Activated CD8-positive, alpha-beta memory T cell treated with anti-CD3 and anti-CD28 coated beads for 48 hours (primary cell): ENCODE measurements around the gene PREX1.

Experiments
- DNase-seq, 3 experiments: peaks; one replicate each; pipeline ENCODE4 v3.0.0-alpha.2; 2020; ENCODE audit warnings: low read depth in 2 of 3, low spot score in 2 of 3

PREX1 gene

DNA sequence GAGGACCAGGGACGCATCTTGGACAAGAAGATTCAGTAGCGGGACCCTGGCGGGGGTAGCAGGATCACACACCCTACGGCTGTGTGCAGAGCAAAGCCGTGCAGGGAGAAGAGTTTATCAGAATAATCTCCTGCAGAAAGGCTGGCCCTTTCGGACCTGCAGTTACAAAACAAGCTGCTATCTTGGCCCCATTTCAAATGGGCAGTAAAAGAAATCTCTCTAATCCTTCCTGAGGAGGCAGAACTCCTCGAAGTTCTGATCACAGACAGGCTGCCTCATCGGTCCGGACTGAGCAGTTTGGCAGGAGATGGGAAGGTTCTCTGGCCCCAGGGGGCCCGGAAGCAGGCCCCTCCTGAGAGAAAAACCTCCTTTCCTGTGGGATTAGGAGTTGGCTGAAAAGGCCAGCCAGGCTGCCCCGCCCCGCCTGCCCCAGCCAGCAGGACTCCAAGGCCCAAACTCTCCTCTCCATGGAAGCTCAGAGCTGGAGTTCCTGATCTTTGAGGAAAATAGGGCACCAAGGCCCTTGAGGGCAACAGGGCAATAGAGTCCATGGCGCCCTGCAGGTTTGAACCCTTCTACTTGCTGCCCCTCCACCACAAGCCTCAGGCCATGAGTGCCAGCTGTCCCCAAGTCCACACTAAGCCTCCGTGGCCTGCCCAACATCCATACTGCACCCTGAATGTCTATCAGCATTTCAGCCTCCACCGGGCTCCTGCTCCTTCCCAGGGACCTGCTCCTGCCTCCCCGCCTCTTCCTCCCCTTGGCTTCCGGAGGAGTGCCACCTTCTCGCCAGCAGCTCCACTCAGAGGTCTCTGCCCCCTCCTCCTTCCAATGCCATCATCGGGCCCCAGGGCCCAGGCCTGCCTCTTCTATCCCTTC is 141.3 kb downstream of the PREX1 start:
- no peak for DNase-seq

DNA sequence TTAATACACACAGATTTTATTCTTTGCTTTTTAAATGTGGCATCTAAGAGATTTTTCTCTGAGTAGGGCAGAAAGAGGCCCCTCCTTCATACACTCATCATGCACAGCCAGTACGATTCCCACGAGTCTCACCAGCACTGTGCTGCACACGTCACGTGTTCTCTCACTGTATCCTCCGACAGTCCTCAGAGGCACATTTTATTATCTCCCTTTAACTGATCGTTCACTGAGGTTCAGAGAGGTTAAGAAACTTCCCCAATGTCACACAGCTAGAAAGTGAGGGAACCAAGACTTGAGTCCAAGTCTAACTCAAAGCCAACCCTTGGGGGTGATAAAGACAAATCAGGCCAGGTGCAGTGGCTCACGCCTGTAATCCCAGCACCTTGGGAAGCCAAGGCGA is 142.5 kb downstream of the PREX1 start:
- no peak for DNase-seq

DNA sequence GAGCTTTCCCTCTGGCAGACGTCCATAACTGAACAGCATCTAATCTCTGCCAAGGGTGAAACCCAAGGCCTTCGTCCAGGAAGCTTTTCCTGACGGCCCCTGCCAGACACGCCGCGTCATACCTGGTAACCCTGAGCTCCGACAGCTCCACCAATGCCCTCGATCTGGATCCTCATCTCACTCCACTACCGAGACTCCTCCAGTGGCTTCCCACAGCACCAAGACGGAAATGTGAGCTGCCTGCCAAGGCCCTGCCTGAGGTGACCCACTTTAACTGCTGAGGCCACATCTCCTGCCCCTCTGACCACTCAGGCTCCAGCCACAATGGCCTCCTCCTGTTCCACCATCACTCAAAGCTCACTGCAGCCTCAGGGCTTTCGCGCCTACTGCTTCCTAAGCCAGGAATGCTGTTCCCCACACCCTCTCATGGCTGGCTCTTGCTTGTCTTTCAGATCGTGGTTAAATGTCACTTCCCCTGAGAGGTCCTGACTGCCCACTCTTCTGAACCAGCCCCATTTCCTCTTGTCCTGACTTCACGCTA is 143.2 kb downstream of the PREX1 start:
- no peak for DNase-seq

DNA sequence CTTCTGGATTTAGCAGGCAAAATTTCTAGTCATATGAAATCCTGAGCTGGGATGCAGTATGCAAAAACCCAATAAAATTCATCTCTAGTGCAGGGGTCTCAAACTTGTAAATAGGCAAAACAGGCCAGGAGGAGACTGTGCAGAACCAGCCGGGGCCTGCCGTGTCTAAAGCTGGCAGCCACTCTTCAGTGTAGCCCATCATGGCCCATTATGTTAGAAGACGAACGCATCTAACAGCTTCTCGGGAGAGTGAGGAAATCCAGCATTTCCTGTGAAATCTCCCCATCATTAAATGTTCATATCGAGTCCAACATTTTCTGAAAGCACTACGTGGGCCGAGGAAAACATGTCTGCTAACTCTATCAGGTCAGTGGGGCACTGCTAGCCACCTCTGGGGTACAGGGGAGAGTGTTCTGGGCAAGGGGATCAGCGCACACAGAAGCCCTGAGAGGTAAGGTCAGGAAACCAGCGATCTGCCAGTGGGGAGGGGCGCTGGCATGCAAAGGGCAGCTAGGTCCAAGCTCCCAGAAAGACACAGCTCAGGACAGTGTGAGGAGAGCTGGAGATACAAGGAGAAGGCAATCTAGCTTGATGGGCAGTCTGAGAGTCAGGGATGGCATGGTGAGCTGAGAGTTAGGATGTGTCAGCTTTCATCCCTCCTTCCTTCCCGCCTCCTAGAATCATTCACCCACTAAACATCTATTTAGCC is 144.2 kb downstream of the PREX1 start:
- no peak for DNase-seq

DNA sequence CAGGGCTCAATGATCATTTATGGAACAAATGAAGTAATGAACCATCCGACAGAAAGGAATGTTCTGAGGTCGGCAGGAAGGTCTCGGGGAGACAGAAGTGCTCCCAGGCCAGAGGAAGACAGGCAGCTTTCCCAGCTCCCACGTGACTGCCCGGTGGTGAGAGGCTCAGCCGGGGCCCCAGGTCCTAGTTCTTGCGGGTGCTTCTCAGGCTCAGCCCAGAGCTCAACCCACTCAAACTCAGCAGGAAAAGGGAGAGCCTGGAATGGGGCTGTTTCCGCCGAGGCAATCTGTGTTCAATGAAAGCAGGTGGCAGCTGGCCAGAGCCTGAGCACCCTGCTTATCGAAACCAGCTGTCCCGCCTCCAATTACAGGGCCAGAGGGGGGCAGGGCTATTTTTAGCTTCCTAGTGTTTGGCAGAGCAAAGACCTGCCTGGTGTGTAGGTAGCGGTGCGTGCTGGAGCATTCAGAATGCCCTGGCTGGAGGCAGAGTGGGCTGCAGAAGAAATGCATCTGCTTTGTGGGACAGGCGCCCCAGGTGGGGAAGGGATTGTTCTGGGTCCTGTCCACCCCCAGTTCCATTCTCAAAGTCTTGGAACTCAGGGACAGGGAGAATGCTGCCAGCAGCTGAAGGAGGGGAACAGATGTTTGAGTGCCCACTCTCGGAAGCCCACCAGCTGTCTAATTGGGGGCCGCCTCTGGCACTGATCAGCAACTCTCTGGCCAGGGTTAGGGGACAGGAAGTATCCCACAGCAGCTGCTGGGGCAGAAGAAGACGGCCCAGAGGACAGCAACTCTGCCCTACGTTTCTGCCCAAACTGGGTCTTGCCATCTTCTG is 145.1 kb downstream of the PREX1 start:
- DNase-seq, result no peak

DNA sequence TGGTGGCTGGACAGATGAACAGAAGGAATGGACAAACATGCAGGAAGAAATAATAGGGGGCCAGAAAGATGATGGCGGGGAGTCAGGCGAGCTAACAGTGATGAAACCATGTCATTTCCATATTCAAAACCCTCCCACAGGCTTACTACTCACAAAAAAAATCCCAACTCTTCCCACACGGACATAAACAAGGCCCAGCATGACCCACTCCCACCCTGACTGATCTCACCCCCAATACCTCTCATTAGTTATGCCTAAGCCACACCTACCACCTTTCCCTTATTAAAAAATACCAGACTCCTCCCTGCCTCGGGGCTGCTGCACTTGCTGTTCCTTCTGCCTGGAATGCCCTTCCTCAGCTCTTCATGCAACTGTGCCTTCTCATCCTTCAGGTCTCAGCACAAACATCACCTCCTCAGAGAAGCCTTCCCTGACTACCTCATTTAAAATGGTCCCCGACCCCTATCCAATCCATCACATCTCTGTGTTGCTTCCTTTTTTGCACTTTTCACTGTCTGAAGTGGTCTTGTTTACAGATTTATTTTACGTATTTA is 145.8 kb downstream of the PREX1 start:
- DNase-seq, result no peak

DNA sequence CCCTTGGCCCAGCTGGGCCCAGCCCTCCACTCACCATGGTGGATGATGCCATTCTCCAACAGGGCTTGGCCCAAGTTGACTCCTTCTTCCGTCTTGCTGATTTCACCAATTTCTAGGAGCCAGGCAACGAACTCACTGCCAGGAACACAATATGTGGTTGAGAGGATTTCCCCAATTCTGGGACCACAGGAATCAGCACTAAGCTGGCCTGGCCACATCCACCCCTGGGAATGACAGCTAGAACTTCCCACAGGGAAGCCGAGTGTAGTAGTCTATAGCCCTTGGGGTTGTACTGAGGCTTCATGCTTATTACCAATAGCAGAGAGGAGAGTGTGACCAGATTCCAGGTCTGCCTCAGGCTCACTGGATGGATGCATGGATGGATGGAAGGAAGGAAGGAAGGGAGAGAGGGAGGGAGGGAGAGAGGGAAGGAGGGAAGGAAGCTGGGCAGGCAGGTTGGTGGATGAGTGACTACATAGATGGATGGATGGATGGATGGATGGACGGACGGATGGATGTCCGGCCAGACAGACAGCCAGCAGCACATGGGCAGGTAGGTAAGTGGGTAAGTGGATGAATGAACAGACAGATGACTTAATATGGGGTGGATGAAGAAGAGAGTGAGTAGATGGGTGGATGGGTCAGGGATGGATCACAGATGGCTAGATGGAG is 146.5 kb downstream of the PREX1 start:
- no peak for DNase-seq

DNA sequence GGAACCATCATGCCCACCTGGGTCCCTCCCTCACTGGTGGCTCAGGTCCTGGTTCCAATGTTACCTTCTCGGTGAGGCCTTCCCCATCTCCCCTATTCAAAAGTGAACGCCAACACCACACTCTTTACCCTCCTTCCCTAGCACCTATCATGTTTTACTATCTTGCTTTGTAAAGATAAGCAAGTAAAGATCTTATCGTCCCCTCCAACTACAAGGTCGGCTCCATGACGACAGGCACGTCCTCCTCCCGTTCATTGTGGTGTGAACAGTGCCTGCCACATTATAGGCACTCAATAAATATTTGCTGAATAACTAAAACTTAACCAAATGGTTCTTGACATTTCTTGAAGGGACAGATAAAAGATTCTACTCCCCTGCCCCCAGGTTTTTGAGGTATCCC is 147.1 kb downstream of the PREX1 start:
- DNase-seq, result no peak

DNA sequence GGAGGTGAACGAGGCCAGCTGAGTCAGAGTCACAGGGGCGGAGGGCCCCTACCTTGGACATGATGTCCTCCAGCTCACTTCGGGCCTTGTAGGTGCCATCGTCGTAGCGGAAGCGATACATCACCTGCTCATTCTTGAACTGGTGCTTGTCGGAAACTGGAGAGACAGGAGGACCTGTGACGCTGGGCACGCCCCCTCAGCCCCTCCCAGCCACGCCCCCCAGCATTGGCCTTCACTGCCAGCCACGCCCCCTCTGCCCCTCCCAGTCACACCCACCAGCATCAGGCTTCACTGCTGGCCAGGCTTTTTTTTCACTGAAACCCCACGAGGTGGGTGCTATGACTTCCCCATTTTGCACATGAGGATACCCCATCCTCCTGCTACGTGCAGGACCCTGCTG is 148.2 kb downstream of the PREX1 start:
- DNase-seq, result no peak

DNA sequence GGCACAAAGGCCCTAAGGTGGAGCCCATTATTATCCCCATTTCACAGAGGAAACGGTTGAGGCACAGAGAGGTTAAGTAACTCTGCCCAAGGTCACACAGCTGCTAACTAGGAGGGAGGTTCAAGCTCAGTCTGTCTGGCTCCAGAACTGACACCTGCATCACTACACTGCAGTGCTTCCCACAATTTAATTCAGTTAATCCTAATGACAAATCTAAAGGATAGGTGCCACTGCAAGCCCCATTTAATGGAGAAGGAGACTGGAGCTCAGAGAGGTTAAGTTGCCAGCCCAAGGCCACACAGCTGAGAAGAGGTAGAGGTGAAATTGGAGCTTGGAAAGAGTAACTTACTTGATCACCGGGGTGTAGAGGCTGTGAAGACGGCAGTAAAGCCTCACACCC is 148.8 kb downstream of the PREX1 start:
- no peak for DNase-seq

DNA sequence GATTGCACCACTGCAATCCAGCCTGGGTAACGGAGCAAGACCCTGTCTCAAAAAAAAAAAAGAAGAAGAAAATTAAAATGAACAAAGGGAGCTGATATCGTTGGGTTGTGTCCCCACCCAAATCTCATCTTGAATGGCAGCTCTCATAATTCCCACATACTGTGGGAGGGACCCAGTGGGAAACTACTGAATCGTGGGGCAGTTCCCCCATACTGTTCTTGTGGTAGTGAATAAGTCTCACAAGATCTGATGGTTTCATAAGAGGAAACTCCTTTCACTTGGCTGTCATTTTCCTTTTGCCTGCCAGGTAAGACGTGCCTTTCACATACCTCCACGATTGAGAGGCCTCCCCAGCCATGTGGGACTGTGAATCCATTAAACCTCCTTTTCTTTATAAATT is 149.4 kb downstream of the PREX1 start:
- no peak for DNase-seq

DNA sequence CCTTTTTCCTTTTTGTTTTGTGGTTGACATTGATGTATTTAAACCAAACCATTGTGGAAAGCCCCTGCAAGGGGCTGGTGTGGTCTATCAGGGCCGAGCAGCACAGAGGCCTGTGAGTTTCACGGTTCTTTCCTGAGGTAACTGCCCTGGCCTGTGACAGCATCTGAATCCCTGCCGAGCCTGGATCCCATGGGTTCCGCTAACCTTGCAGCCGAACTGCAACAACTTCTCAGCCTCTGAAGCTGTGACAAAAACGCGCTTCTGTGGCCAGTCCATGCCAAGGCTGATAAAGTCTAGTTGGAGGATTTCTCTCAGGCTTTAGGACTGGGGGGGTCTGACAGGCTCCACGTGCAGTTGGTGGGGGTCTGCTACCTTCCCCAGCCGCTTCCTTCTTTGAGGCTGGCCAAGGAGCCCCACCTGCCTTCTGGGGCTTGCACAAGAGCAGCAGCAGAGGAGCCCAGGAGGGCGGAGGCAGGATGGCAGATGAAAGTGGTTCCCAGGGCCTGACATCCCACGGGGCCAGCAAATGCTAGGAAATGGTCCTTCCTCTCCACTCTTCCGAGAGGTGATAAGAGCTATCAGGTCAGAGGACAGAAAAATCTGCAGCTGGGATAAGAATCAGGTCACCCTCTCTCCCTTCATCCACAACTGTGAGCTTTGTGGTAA is 150.9 kb downstream of the PREX1 start:
- DNase-seq, result no peak

DNA sequence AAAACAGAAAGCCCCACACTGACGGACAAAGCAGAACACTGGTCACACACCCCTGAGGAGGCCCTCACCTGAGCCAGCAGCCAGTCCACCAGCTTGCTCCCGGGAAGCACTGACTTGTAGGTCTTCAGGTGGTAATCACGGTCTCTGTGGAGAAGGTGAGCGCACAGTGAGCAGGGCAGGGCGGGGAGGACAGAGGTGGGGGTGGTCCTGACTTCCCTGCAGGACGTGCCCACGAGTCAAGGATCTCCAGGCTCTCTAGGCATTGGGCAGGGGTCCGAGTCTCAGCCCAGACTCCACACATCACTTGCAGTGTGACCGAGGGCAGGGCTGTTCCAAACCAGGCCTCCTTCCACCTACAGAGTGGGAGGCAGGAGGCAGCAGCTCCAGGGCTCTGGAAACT is 151.7 kb downstream of the PREX1 start:
- no peak for DNase-seq

DNA sequence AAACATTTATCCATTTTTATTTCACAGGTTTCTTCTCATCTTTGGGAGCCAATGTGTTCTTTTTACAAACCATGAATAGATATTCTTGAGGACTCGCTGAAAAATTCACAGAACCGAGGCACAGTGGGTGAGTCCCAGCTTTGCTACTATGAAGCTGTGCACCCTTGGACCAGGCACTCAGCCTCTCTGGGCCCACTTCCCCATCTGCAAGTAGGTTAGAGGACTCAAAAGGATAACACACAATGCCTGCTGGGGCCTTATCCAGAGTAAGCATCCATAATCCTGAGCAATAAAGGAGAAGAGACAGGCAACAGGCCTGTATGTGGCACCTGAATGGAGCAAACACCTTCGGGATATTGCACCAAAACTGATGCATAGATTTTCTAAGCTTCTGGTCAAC is 153.3 kb downstream of the PREX1 start:
- no peak for DNase-seq

DNA sequence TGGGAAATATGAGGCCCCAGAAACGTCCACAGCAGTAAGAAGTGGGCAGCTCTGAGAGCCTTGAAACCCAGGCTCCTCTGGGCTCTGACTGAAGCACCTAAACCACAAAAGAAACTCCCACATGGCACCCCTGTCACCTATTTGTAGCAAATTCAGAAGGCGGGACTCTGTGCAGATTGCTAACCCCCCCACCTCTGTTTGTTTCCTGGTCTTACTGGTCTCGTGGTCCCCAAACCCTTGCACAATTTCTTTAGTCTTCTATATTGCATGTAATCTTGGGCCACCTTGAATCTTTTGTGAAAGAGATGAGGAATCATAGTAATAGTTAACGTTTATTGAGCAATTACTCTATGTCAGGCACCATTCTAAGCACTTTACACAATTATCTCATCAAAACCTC is 154.3 kb downstream of the PREX1 start:
- DNase-seq, result no peak

DNA sequence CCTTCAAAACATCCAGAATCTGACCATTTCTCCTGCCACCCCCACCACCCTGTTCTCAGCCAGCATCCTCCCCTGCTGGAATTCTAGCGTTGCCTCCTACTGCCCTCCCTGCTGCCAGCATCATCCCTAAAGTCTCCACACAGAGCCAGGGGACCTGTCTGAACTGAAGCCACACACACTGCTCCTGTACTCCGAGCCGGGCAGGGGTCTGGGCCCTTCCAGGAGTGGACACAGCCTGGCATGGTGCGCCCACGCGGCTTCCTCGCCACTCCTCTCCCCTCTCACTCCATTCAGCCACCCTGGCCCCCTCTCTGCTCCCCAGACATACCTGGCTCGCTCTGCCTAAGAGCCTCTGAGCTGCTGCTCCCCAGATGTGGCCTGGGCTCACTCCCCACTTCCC is 155.5 kb downstream of the PREX1 start:
- no peak for DNase-seq

DNA sequence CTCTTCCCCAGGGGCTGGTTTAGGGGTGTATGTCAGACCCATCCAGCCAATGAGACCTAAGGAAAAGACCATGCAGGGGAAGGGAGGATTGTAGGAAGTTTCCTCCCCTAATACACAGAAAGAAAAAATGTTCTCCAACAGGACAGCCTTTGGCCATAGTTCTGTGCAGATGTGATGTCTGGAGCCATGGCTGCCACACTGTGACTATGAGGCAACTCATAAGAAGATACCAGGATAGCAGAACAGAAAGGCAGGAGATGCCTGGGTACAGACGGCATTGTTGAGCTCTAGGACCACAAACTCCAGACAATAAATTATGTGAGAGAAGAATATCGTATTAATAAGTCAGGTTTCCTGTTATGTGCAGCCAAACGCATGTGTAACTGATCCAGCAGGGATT is 156.7 kb downstream of the PREX1 start:
- DNase-seq, result no peak

DNA sequence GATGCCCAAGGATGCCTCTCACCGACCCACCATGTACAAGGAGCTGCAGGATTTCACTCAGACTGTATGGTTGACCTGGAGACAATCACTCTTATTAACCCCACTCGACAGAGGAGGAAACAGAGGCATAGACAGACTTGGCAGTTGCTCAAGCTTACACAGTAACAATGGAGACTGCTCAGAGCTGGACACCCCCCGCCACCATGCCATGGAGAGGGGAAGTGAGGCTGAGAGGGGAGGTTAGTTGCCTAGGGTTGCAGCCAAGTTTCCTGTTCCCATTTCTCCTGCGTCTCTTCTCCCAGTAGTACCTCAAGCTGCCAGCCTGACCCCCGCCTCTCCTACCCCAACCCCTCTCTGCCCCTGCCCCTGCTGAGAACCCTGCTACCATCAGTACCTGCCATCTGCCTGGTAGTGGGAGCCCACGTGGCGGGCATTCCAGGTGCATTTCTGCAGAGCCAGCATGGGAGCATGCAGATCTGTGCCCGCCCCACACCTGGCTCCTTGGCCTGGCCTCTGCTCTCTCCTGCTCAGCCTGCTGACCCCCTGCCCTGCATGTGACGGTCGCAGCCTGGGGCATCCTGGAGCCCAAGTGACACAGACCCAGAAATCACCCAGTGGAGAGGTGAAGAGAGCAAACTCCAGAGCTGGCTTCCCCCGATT is 157.7 kb downstream of the PREX1 start:
- no peak for DNase-seq

DNA sequence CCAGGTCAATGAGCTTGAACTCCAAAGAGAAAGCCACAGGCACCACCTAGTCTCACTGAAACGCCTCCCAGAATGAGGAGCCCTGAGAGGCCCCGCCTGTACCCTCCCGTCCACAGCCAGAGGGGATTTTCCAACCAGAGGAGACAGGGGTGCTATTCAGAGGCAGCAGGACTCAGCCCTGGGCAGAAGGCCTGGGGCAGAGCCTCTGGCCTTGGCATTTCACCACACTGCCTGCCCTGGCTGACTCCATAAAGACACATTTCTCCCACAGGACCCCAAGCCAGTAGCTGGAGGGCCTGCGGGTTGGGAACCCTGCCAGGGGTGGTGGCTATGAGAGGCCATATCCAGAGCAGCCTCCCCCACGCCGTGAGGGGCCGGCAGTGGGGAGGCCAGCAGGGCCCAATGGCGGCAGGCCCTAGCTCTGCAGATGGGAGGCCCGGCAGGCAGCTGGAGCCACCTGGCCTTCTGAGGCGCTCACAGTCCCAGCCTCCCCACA is 159.3 kb downstream of the PREX1 start:
- no peak for DNase-seq
